Activated CD4-positive, alpha-beta T cell treated with anti-CD3 and anti-CD28 coated beads, Interleukin-2, Interleukin-6, amounts not matched to agents 100 ng/mL and 50 ng/mL, durations not matched to agents 16 hours and 8 hours (primary cell): ENCODE measurements around the gene ILK.

Experiments
- DNase-seq: peaks from one replicate; pipeline ENCODE4 v3.0.0-alpha.2; 2020

ILK gene

GRCh38 chr11:6607190-6607795, 3.7 kb downstream of the ILK start:
- peak; percentile 25 for DNase-seq

GRCh38 chr11:6608011-6608410, 4.4 kb downstream of the ILK start:
- DNase-seq: no peak

- no peak for DNase-seq
Measured at GRCh38 chr11:6608726-6609501, 5.3 kb downstream of the ILK start.

GRCh38 chr11:6609502-6610015, 6.0 kb downstream of the ILK start:
- no peak for DNase-seq

- DNase-seq: no peak
Measured at GRCh38 chr11:6610591-6610990, 7.0 kb downstream of the ILK start.

GRCh38 chr11:6611092-6611962, 7.8 kb downstream of the ILK start:
- DNase-seq: peak; percentile 23

- DNase-seq: no peak
Measured at GRCh38 chr11:6611963-6612212, 8.3 kb downstream of the ILK start.

GRCh38 chr11:6612213-6613041, 8.9 kb downstream of the ILK start, which contains the start of gene TAF10:
Gene TAF10 (minus strand): TSS chr11:6612216. CDS start chr11:6612189, 27 bp downstream.
- DNase-seq: peak; percentile 98

GRCh38 chr11:6613496-6613895, 9.9 kb downstream of the ILK start:
- DNase-seq: no peak

- DNase-seq: no peak
Measured at GRCh38 chr11:6614446-6614845, 10.9 kb downstream of the ILK start.

GRCh38 chr11:6615046-6615445, 11.5 kb downstream of the ILK start:
- no peak for DNase-seq

GRCh38 chr11:6615882-6616585, 12.5 kb downstream of the ILK start:
- DNase-seq: no peak

GRCh38 chr11:6616596-6617250, 13.1 kb downstream of the ILK start:
- no peak for DNase-seq

GRCh38 chr11:6617315-6617781, 13.8 kb downstream of the ILK start:
- no peak for DNase-seq

GRCh38 chr11:6618117-6619003, 14.8 kb downstream of the ILK start:
- DNase-seq: peak; percentile 79

GRCh38 chr11:6619004-6619745, 15.6 kb downstream of the ILK start, which contains the start of gene TPP1:
Gene TPP1 (minus strand): TSS chr11:6619422. CDS start chr11:6619400, 22 bp downstream.
- peak; percentile 95 for DNase-seq

- DNase-seq: no peak
Measured at GRCh38 chr11:6620636-6621035, 17.1 kb downstream of the ILK start.

- DNase-seq: no peak
Measured at GRCh38 chr11:6621711-6622211, 18.2 kb downstream of the ILK start.
